Activated B cell treated with CpG ODN at 0.5 μM for 24 hours (primary cell): Measurements from ENCODE around the gene ARID2. TPM values are rescaled to one million over a fixed set of nuclear protein-coding genes. Genes with fewer than 3 reads are reported as not detected.

Experiments
- ATAC-seq: fragments of 200-7000 bp; cut with Tn5 transposase; one replicate; pipeline ENCODE4 v1.10.0; 2021; ENCODE audit warnings: low read depth, mild to moderate bottlenecking, moderate library complexity
- CTCF ChIA-PET: fragments of 350-600 bp; sonication (Branson Sonifier 250); formaldehyde crosslinking; loops from one replicate; lab custom pipeline; 2021; ENCODE audit warnings: antibody characterized with exemption; lab: Charles Lee
- POLR2A ChIA-PET: fragments of 350-600 bp; sonication (Branson Sonifier 250); formaldehyde crosslinking; loops from one replicate; lab custom pipeline; 2021; ENCODE audit warnings: antibody characterized with exemption; lab: Charles Lee
- DNase-seq: peaks from one replicate; pipeline ENCODE4 v3.0.0; 2022
- H3K27ac Mint-ChIP-seq: one replicate; pipeline ENCODE4 v1.8.0; 2020; ENCODE audit warnings: mixed read lengths
- H3K27me3 Mint-ChIP-seq: one replicate; pipeline ENCODE4 v1.8.0; 2021; ENCODE audit warnings: mixed read lengths
- H3K36me3 Mint-ChIP-seq: one replicate; pipeline ENCODE4 v1.8.0; 2021; ENCODE audit warnings: low read depth, mixed read lengths
- H3K4me1 Mint-ChIP-seq: one replicate; pipeline ENCODE4 v1.8.0; 2021; ENCODE audit warnings: mixed read lengths
- H3K4me3 Mint-ChIP-seq: one replicate; pipeline ENCODE4 v1.8.0; 2020; ENCODE audit warnings: mild to moderate bottlenecking, mixed read lengths
- H3K9me3 Mint-ChIP-seq: one replicate; pipeline ENCODE4 v1.8.0; 2020; ENCODE audit warnings: mixed read lengths
- intact Hi-C: fragments of 100-400 bp; cut with micrococcal nuclease; formaldehyde crosslinking; loops from one replicate; pipeline ENCODE4 v1.15.1; 2024
- total RNA-seq: library from RNA; stranded (reverse); gene quantifications from 2 replicates; pipeline ENCODE4 v1.2.3, GENCODE V29; 2022
- TF ChIP-seq, protein P1 (sequence below): fragments of 200-600 bp; IDR thresholded peaks from one replicate; pipeline ENCODE4 v1.8.0; 2022; ENCODE audit warnings: antibody characterized with exemption, mild to moderate bottlenecking

ARID2 gene
- total RNA-seq, 1 donor from 2014 or later = 48.7 TPM

DNA sequence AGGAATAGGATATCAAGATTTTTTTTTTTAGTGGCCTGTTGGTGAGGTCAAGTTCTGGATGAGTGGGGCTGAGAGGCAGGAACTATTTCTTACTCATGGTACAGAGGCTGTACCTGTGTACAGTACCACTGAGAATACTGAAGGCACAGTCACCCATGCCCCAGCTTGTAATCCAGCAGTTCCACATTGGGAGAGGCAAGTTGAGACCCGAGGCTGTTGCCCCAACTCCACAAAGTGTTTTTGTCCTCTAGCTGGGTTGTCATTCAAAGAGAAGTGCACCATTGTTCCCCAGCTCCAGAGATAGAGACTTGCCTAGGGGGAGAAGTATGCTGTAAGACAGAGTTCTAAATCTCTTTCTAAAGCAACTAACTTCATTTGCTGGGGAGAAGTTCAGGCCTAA lies 38.7 kb downstream of the ARID2 start:
- H3K36me3 Mint-ChIP-seq = peaks cover 25% of the 10 kb centered on the region
- TF ChIP-seq, protein P1, sequence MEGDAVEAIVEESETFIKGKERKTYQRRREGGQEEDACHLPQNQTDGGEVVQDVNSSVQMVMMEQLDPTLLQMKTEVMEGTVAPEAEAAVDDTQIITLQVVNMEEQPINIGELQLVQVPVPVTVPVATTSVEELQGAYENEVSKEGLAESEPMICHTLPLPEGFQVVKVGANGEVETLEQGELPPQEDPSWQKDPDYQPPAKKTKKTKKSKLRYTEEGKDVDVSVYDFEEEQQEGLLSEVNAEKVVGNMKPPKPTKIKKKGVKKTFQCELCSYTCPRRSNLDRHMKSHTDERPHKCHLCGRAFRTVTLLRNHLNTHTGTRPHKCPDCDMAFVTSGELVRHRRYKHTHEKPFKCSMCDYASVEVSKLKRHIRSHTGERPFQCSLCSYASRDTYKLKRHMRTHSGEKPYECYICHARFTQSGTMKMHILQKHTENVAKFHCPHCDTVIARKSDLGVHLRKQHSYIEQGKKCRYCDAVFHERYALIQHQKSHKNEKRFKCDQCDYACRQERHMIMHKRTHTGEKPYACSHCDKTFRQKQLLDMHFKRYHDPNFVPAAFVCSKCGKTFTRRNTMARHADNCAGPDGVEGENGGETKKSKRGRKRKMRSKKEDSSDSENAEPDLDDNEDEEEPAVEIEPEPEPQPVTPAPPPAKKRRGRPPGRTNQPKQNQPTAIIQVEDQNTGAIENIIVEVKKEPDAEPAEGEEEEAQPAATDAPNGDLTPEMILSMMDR = no peak
- no peak for ATAC-seq
- H3K9me3 Mint-ChIP-seq = peaks cover 11% of the 10 kb centered on the region
- ChIA-PET CTCF (interaction anchor here (1.9 kb wide), 1 partner anchor 23 kb away, joined by 4 read pairs; no protein-coding TSS in a partner anchor), POLR2A (no interaction called here)
- no peak overlapping the region for H3K27ac Mint-ChIP-seq
- H3K4me1 Mint-ChIP-seq = peaks cover 23% of the 10 kb centered on the region
- DNase-seq = no peak
- H3K4me3 Mint-ChIP-seq = no peak overlapping the region
- intact Hi-C loops = no loop called here
- H3K27me3 Mint-ChIP-seq = no peaks in the 10 kb centered on the region

GRCh38 chr12:45773747-45774146 lies 44.2 kb downstream of the ARID2 start:
- TF ChIP-seq, protein P1 = no peak
- CTCF ChIA-PET = no interaction called here
- Mint-ChIP-seq H3K9me3 (peaks cover 7% of the 10 kb centered on the region), H3K4me1 (peaks cover 31% of the 10 kb centered on the region), H3K36me3 (peaks cover 8% of the 10 kb centered on the region), H3K27me3 (no peaks in the 10 kb centered on the region), H3K4me3 (no peak overlapping the region), H3K27ac (no peak overlapping the region)
- POLR2A ChIA-PET = no interaction called here
- intact Hi-C loops = no loop called here
- no peak for ATAC-seq
- DNase-seq = no peak

GRCh38 chr12:45774508-45775162 lies 45.1 kb downstream of the ARID2 start:
- TF ChIP-seq, protein P1 = no peak
- DNase-seq (no peak), ATAC-seq (no peak)
- Mint-ChIP-seq H3K27ac (no peak overlapping the region), H3K27me3 (no peaks in the 10 kb centered on the region), H3K4me1 (peaks cover 31% of the 10 kb centered on the region), H3K36me3 (peaks cover 1% of the 10 kb centered on the region), H3K9me3 (peaks cover under 1% of the 10 kb centered on the region), H3K4me3 (no peak overlapping the region)
- intact Hi-C loops = no loop called here
- POLR2A ChIA-PET = no interaction called here
- CTCF ChIA-PET = no interaction called here

DNA sequence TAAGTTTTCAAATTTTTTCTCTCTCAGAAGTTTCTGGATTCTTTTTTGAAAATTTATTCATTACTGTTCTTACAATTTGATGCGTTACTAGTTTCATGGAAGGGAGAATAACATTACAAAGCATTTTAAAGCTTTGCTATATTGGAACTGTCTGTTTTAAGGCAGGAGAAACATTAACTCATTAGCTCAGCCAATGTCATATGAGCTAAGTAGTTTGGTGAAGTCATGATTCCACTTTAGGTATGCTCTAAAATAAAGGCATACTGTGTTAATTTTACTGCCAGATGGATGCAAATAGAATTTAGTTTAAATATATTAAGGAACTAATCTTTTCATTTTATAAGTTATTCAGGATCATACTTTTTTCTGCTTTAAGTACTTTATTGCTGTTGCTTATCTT lies 46.0 kb downstream of the ARID2 start:
- Mint-ChIP-seq H3K4me3 (no peak overlapping the region), H3K36me3 (no peaks in the 10 kb centered on the region), H3K4me1 (peaks cover 31% of the 10 kb centered on the region), H3K27me3 (no peaks in the 10 kb centered on the region), H3K9me3 (no peaks in the 10 kb centered on the region), H3K27ac (no peak overlapping the region)
- TF ChIP-seq, protein P1 = no peak
- ChIA-PET CTCF (no interaction called here), POLR2A (no interaction called here)
- ATAC-seq (no peak), DNase-seq (no peak)
- intact Hi-C loops = no loop called here

DNA sequence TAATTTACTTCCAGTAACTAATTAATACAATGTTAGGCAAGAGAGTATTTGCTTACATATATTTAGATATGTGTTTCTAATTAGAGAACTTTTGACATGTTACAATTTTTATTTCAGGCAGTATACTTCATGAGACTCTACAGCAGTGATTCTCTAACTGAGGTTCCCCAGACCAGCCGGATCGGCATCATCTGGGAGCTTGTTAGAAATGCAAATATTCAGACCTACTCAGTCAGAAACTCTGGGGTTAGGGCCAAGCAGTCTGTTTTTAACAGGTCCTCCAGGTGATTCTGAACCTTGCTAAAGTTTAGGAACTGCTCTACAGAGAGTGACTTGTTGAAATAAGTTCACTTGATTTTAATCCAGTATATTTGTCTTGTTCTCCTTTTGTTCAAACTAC lies 46.5 kb downstream of the ARID2 start:
- Mint-ChIP-seq H3K9me3 (no peaks in the 10 kb centered on the region), H3K27ac (no peak overlapping the region), H3K36me3 (peaks cover under 1% of the 10 kb centered on the region), H3K27me3 (no peaks in the 10 kb centered on the region), H3K4me1 (peaks cover 30% of the 10 kb centered on the region), H3K4me3 (no peak overlapping the region)
- ATAC-seq (no peak), DNase-seq (no peak)
- ChIA-PET CTCF (no interaction called here), POLR2A (no interaction called here)
- intact Hi-C loops = no loop called here
- TF ChIP-seq, protein P1 = no peak
